Calu3 (cell line): Measurements from ENCODE around the gene TNFSF12. TPM values are rescaled to one million over a fixed set of nuclear protein-coding genes. Genes with fewer than 3 reads are reported as not detected.

Experiments used
- BruUV-seq: library from RNA; stranded (reverse); fragments of 400-500 nt; replicated peaks from 2 replicates; lab custom pipeline; 2021; lab: Mats Ljungman, UMichigan
- CTCF ChIA-PET: fragments of 300-600 bp; sonication (Branson Sonifier 250); formaldehyde crosslinking; loops from one replicate; lab custom pipeline; 2022; ENCODE audit warnings: antibody characterized with exemption; lab: Charles Lee
- DNase-seq: peaks from one replicate; pipeline ENCODE4 v3.0.0; 2022
- H3K27ac Mint-ChIP-seq: one replicate; pipeline ENCODE4 v1.8.0; 2022; ENCODE audit warnings: mixed read lengths; ENCODE audit not compliant: unreplicated experiment
- H3K27me3 Mint-ChIP-seq: one replicate; pipeline ENCODE4 v1.8.0; 2022; ENCODE audit warnings: mixed read lengths; ENCODE audit not compliant: unreplicated experiment
- H3K36me3 Mint-ChIP-seq: one replicate; pipeline ENCODE4 v1.8.0; 2022; ENCODE audit warnings: mild to moderate bottlenecking, moderate library complexity, mixed read lengths; ENCODE audit not compliant: insufficient read depth, unreplicated experiment
- H3K4me1 Mint-ChIP-seq: one replicate; pipeline ENCODE4 v1.8.0; 2022; ENCODE audit warnings: mild to moderate bottlenecking, low read depth, mixed read lengths; ENCODE audit not compliant: unreplicated experiment
- H3K4me3 Mint-ChIP-seq: one replicate; pipeline ENCODE4 v1.8.0; 2022; ENCODE audit warnings: mild to moderate bottlenecking, low read depth, moderate library complexity, mixed read lengths; ENCODE audit not compliant: unreplicated experiment
- H3K9me3 Mint-ChIP-seq: one replicate; pipeline ENCODE4 v1.8.0; 2022; ENCODE audit warnings: low read depth, mixed read lengths; ENCODE audit not compliant: unreplicated experiment
- intact Hi-C: fragments of 100-400 bp; cut with micrococcal nuclease; formaldehyde crosslinking; loops from one replicate; pipeline ENCODE4 v1.10.0; 2022; ENCODE audit not compliant: unreplicated experiment
- total RNA-seq: library from RNA; stranded (reverse); gene quantifications from 2 replicates; pipeline ENCODE4 v1.2.3, GENCODE V29; 2022
- TF ChIP-seq, protein P1 (sequence below): fragments of 200-600 bp; IDR thresholded peaks from one replicate; pipeline ENCODE4 v1.8.0; 2022; ENCODE audit warnings: antibody characterized with exemption; ENCODE audit not compliant: unreplicated experiment

The TNFSF12 gene
- total RNA-seq, 1 experiment from 2014 or later = 7.7 TPM

DNA sequence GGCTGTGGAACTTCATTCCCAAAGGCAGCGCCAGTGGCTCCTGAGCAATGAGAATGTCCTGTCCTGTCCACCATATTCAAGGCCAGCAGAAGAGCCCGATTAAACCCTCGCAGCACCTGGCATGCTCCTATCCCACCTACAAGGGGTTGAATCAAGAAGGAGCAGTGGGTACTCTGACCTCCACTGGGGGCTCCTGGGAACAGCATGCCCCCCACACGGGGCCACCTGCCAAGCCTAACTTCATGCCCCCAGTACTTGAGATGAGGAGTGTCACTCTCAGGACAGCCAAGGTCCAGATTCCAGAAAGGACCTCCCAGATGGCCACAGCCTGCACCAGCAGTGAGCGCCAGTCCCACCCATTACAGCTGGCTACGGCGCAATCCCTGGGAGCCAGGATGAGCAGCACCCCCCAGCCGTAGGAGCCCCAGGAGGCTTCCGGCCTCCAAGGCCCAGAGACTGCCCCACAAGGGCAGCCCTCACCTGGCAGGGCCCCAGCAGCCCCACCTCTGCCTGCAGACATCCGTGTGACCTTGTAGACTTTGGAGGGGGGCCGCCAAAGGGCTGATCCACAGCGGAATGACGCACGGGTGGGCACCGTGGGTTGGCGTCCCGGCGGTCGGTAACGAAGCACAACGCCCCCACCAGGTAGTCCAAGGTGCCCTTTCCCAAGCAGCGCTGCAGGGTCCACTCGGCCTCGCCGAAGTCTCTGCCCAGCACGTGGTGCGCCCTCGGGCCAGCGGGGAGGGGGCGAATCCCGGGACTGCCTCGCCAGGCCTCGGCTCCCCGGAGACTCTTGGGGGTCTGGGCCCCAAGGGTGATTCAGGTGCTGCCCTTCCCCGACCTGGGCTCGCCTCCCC, 33.8 kb downstream of the TNFSF12 start:
- CTCF ChIA-PET = no interaction called here

DNA sequence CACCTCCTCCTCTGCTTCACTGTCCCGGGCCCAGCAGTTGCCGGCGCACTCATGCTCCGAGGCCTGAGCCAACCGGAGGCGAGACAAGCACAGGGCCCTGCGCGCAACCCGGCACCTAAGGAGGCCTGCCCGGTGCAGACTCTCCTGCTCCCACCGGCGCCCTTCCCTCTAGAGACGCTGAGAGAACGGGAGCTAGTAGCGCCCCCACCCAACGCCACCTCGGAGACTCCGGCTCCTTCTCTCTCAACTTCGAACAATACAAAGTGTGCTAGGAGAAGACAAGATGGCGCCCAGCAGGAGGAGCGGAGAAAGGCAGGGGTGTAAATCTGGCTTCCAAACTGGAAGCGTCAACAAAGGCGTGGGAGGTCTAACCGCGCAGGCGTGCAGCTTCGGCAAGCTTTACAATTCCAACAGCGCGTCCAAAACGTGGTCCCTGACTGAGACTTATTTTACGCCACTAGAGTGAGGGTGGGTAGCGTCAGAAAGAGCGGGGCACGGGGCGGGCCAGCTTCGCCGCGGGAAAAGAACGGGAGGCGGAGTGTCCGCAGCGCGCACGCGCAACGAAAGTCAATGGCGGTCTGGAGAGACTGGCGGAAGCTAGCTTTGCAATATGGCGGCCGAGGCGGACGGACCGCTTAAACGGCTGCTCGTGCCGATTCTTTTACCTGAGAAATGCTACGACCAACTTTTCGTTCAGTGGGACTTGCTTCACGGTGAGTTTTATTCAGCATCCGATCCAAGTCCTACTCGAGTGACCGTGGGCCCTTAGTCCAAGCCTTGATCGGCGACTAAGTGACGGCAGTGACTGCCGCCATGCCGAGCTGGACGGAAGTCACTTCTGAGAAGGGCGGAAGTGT, 34.6 kb downstream of the TNFSF12 start, which contains the start of gene MPDU1:
Gene MPDU1 (plus strand): TSS at position 600 of the 857 bp plus-strand sequence. CDS start 11 bp downstream, at position 611.
- intact Hi-C loops = no loop called here
- peaks cover 28% of the 10 kb centered on the region for H3K4me1 Mint-ChIP-seq
- TF ChIP-seq, protein P1, sequence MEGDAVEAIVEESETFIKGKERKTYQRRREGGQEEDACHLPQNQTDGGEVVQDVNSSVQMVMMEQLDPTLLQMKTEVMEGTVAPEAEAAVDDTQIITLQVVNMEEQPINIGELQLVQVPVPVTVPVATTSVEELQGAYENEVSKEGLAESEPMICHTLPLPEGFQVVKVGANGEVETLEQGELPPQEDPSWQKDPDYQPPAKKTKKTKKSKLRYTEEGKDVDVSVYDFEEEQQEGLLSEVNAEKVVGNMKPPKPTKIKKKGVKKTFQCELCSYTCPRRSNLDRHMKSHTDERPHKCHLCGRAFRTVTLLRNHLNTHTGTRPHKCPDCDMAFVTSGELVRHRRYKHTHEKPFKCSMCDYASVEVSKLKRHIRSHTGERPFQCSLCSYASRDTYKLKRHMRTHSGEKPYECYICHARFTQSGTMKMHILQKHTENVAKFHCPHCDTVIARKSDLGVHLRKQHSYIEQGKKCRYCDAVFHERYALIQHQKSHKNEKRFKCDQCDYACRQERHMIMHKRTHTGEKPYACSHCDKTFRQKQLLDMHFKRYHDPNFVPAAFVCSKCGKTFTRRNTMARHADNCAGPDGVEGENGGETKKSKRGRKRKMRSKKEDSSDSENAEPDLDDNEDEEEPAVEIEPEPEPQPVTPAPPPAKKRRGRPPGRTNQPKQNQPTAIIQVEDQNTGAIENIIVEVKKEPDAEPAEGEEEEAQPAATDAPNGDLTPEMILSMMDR = no peak
- H3K4me3 Mint-ChIP-seq = peak within 1 kb of the TSS; percentile 84
- H3K27ac Mint-ChIP-seq = peak within 1 kb of the TSS; percentile 99
- no peaks in the 10 kb centered on the region for H3K9me3 Mint-ChIP-seq
- TSS peak; percentile 84 for BruUV-seq
- peak; percentile 90 for DNase-seq
- H3K27me3 Mint-ChIP-seq = no peaks in the 10 kb centered on the region
- CTCF ChIA-PET = interaction anchor here (2.2 kb wide), 1 partner anchor 104 kb away, joined by 12 read pairs; the partner anchor contains the start of genes TP53 and WRAP53
- peaks cover 77% of the 10 kb centered on the region for H3K36me3 Mint-ChIP-seq

More for the DNA sequence above, 33.8 kb downstream of the TNFSF12 start:
- Mint-ChIP-seq H3K4me3 (peak overlapping the region; percentile 84), H3K27me3 (no peaks in the 10 kb centered on the region), H3K9me3 (no peaks in the 10 kb centered on the region), H3K4me1 (peaks cover 28% of the 10 kb centered on the region), H3K27ac (peak overlapping the region; percentile 99), H3K36me3 (peaks cover 78% of the 10 kb centered on the region)
- no TSS peak for BruUV-seq
- TF ChIP-seq, protein P1 = no peak
- DNase-seq = no peak
- intact Hi-C loops = no loop called here

DNA sequence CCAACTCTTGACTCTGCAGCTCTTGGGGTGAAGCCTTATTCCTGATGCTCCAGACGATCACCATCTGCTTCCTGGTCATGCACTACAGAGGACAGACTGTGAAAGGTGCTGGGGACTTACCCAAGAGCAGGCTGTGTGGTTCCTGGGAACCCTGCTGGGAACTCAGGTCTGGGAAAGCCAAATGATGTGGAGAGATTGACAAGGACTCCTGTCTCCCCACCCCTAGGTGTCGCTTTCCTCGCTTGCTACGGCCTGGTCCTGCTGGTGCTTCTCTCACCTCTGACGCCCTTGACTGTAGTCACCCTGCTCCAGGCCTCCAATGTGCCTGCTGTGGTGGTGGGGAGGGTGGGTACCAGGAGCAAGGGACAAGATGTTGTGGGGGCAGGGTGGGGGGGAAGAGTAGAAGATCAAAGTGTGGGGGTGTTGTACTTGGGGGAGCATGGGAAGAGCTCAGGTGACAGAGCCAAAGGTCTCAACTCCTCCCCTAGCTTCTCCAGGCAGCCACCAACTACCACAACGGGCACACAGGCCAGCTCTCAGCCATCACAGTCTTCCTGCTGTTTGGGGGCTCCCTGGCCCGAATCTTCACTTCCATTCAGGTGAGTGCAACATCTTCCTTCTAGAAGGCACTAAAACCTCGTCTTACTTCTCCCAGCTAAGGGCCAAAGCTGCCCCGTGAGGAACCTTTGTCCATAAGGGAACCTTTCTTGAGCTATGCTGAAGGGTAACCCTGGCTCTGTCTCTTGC, 38.0 kb downstream of the TNFSF12 start:
- H3K36me3 Mint-ChIP-seq = peaks cover 61% of the 10 kb centered on the region
- no peaks in the 10 kb centered on the region for H3K9me3 Mint-ChIP-seq
- no peaks in the 10 kb centered on the region for H3K27me3 Mint-ChIP-seq
- H3K27ac Mint-ChIP-seq = no peak overlapping the region
- no peaks in the 10 kb centered on the region for H3K4me1 Mint-ChIP-seq
- TF ChIP-seq, protein P1 = peak; percentile 22
- DNase-seq = peak; percentile 61
- intact Hi-C loops = no loop called here
- no peak overlapping the region for H3K4me3 Mint-ChIP-seq
- BruUV-seq = no TSS peak
- CTCF ChIA-PET = interaction anchor here (0.6 kb wide), 2 partner anchors 101 to 130 kb away, joined by 3 read pairs; partner anchors contain the start of genes DNAH2 and WRAP53
